Glutamatergic neuron (in vitro differentiated cells): ENCODE results near the gene IL36RN. TPM values are rescaled to one million over a fixed set of nuclear protein-coding genes. Genes with fewer than 3 reads are reported as not detected.

Experiments
- DNase-seq: peaks from one replicate; pipeline ENCODE4 v3.0.0; 2022
- H3K27ac Mint-ChIP-seq: one replicate; pipeline ENCODE4 v1.8.0; 2020; ENCODE audit warnings: mild to moderate bottlenecking, mixed read lengths, inconsistent platforms; ENCODE audit not compliant: unreplicated experiment
- H3K27me3 Mint-ChIP-seq: one replicate; pipeline ENCODE4 v1.8.0; 2020; ENCODE audit warnings: mild to moderate bottlenecking, moderate library complexity, mixed read lengths, inconsistent platforms; ENCODE audit not compliant: unreplicated experiment
- H3K36me3 Mint-ChIP-seq: one replicate; pipeline ENCODE4 v1.8.0; 2020; ENCODE audit warnings: mild to moderate bottlenecking, mixed read lengths, inconsistent platforms; ENCODE audit not compliant: unreplicated experiment
- H3K4me1 Mint-ChIP-seq: one replicate; pipeline ENCODE4 v1.8.0; 2020; ENCODE audit warnings: mild to moderate bottlenecking, low read depth, mixed read lengths, inconsistent platforms; ENCODE audit not compliant: unreplicated experiment
- H3K4me3 Mint-ChIP-seq: one replicate; pipeline ENCODE4 v1.8.0; 2020; ENCODE audit warnings: mild to moderate bottlenecking, mixed read lengths, inconsistent platforms; ENCODE audit not compliant: unreplicated experiment
- H3K9me3 Mint-ChIP-seq: one replicate; pipeline ENCODE4 v1.8.0; 2020; ENCODE audit warnings: mild to moderate bottlenecking, moderate library complexity, mixed read lengths, inconsistent platforms; ENCODE audit not compliant: unreplicated experiment
- CTCF ChIP-seq: fragments of 200-600 bp; sonication (generic); IDR thresholded peaks from one replicate; pipeline ENCODE4 v1.5.0; 2021; ENCODE audit not compliant: partially characterized antibody, unreplicated experiment
- total RNA-seq: library from RNA; stranded (reverse); fragmentation: NEBNext Ultra II Directional; extraction: Animal tissue kit (Norgen Biotek cat#: 25700); gene quantifications from one replicate; pipeline ENCODE4 v1.2.1, GENCODE V29; 2021; ENCODE audit not compliant: unreplicated experiment

The IL36RN gene
- total RNA-seq, 1 donor from 2014 or later, result not detected

GRCh38 chr2:113058411-113058994 lies 495 bp upstream of the IL36RN start:
- H3K9me3 Mint-ChIP-seq, result peaks cover 2% of the 10 kb centered on the region
- no peak overlapping the region for H3K27ac Mint-ChIP-seq
- no peak overlapping the region for H3K4me3 Mint-ChIP-seq
- H3K27me3 Mint-ChIP-seq, result peaks cover 5% of the 10 kb centered on the region
- H3K4me1 Mint-ChIP-seq, result no peaks in the 10 kb centered on the region
- no peak for TF ChIP-seq CTCF
- DNase-seq, result no peak
- H3K36me3 Mint-ChIP-seq, result peaks cover 18% of the 10 kb centered on the region

- TF ChIP-seq CTCF, result no peak
- peaks cover 5% of the 10 kb centered on the region for H3K36me3 Mint-ChIP-seq
- H3K4me1 Mint-ChIP-seq, result no peaks in the 10 kb centered on the region
- DNase-seq, result no peak
- H3K9me3 Mint-ChIP-seq, result peaks cover 2% of the 10 kb centered on the region
- H3K27me3 Mint-ChIP-seq, result peaks cover 5% of the 10 kb centered on the region
- H3K4me3 Mint-ChIP-seq, result no peak overlapping the region
- no peak overlapping the region for H3K27ac Mint-ChIP-seq
Observed at GRCh38 chr2:113060396-113060795, 1.4 kb downstream of the IL36RN start.

- H3K9me3 Mint-ChIP-seq, result peaks cover under 1% of the 10 kb centered on the region
- H3K4me1 Mint-ChIP-seq, result no peaks in the 10 kb centered on the region
- peaks cover under 1% of the 10 kb centered on the region for H3K36me3 Mint-ChIP-seq
- H3K4me3 Mint-ChIP-seq, result no peak overlapping the region
- no peak overlapping the region for H3K27ac Mint-ChIP-seq
- TF ChIP-seq CTCF, result no peak
- H3K27me3 Mint-ChIP-seq, result peaks cover 5% of the 10 kb centered on the region
- DNase-seq, result no peak
Observed at GRCh38 chr2:113060796-113061195, 1.8 kb downstream of the IL36RN start.

GRCh38 chr2:113061241-113061640 lies 2.2 kb downstream of the IL36RN start:
- DNase-seq, result no peak
- no peaks in the 10 kb centered on the region for H3K36me3 Mint-ChIP-seq
- TF ChIP-seq CTCF, result no peak
- H3K9me3 Mint-ChIP-seq, result no peaks in the 10 kb centered on the region
- H3K27ac Mint-ChIP-seq, result no peak overlapping the region
- no peaks in the 10 kb centered on the region for H3K4me1 Mint-ChIP-seq
- H3K4me3 Mint-ChIP-seq, result no peak overlapping the region
- peaks cover 5% of the 10 kb centered on the region for H3K27me3 Mint-ChIP-seq

GRCh38 chr2:113061896-113062770 lies 3.1 kb downstream of the IL36RN start:
- DNase-seq, result no peak
- no peak overlapping the region for H3K4me3 Mint-ChIP-seq
- H3K36me3 Mint-ChIP-seq, result no peaks in the 10 kb centered on the region
- no peaks in the 10 kb centered on the region for H3K4me1 Mint-ChIP-seq
- H3K27ac Mint-ChIP-seq, result no peak overlapping the region
- no peak for TF ChIP-seq CTCF
- peaks cover 5% of the 10 kb centered on the region for H3K27me3 Mint-ChIP-seq
- no peaks in the 10 kb centered on the region for H3K9me3 Mint-ChIP-seq
